GM19467 (cell line): Measurements from ENCODE around the gene NLGN4X.

ENCODE experiments used
- ATAC-seq: cut with Tn5 transposase; IDR thresholded peaks from one replicate; pipeline ENCODE4 v1.9.1; 2021; ENCODE audit warnings: mild to moderate bottlenecking, moderate library complexity; ENCODE audit not compliant: unreplicated experiment

NLGN4X gene

GRCh38 chrX:6228720-6229119 lies at the start of gene NLGN4X:
NLGN4X (minus strand) TSS chrX:6228867; CDS start chrX:6151466, 77,401 bp downstream.
- ATAC-seq, result no peak

GRCh38 chrX:6266041-6266440 lies 37.4 kb upstream of the NLGN4X start:
- ATAC-seq, result no peak

- no peak for ATAC-seq
These were observed 34.3 kb upstream of the NLGN4X start for GRCh38 chrX:6262959-6263358.

GRCh38 chrX:6257025-6257424 lies 28.4 kb upstream of the NLGN4X start:
- ATAC-seq, result no peak

- ATAC-seq, result no peak
These were observed 16.0 kb upstream of the NLGN4X start for GRCh38 chrX:6244666-6245065.

- no peak for ATAC-seq
These were observed 9.9 kb upstream of the NLGN4X start for GRCh38 chrX:6238576-6238975.

- no peak for ATAC-seq
These were observed 732 bp downstream of the NLGN4X start for GRCh38 chrX:6227935-6228334.

- ATAC-seq, result no peak
These were observed 1.2 kb downstream of the NLGN4X start for GRCh38 chrX:6227453-6227835.

GRCh38 chrX:6226596-6227452 lies 1.8 kb downstream of the NLGN4X start:
- no peak for ATAC-seq

GRCh38 chrX:6225911-6226595 lies 2.6 kb downstream of the NLGN4X start:
- ATAC-seq, result no peak

- no peak for ATAC-seq
These were observed 3.3 kb downstream of the NLGN4X start for GRCh38 chrX:6225288-6225910.

- no peak for ATAC-seq
These were observed 5.2 kb downstream of the NLGN4X start for GRCh38 chrX:6223516-6223915.

- no peak for ATAC-seq
These were observed 18.4 kb downstream of the NLGN4X start for GRCh38 chrX:6210230-6210629.

- ATAC-seq, result no peak
These were observed 25.0 kb downstream of the NLGN4X start for GRCh38 chrX:6203462-6204215.

- ATAC-seq, result no peak
These were observed 29.2 kb downstream of the NLGN4X start for GRCh38 chrX:6199486-6199885.

- ATAC-seq, result no peak
These were observed 41.4 kb downstream of the NLGN4X start for GRCh38 chrX:6187256-6187655.

- peak; percentile 99 for ATAC-seq
These were observed 43.7 kb downstream of the NLGN4X start for GRCh38 chrX:6184900-6185515.

- ATAC-seq, result no peak
These were observed 52.8 kb downstream of the NLGN4X start for GRCh38 chrX:6175914-6176313.

- no peak for ATAC-seq
These were observed 58.2 kb downstream of the NLGN4X start for GRCh38 chrX:6170424-6170823.

GRCh38 chrX:6169407-6169806 lies 59.3 kb downstream of the NLGN4X start:
- ATAC-seq, result no peak

GRCh38 chrX:6163721-6164120 lies 64.9 kb downstream of the NLGN4X start:
- ATAC-seq, result no peak
